ENCODE results near the gene IL1A. TPM values are rescaled to one million over a fixed set of nuclear protein-coding genes. Genes with fewer than 3 reads are reported as not detected.

IL1A gene
- total RNA-seq, 1 donor from 2014 or later, result 1.9 TPM

DNA sequence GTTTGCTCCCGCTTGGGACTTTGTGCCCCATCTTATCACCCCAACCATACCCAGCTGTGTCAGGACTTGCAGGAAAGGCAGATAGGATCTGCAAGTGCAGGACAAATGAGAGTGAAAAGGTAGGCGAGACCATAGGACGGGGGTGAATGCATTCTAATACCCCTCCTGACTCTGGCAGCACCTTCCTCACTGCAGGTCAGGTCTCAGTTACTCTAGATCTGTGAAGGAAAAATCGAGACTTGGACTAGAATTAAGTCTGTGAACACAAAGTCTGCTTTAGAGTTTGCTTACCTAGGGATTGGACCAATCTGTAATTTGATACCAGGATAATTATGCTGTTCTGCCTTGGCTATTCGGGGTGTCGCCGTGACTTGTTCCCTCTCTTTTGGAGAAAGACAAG lies 43.8 kb downstream of the IL1A start:
- intact Hi-C loops (cut with DNase I), result no loop called here
- Histone ChIP-seq H3K4me1 (no peaks in the 10 kb centered on the region), H3K4me3 (no peak overlapping the region), H3K27me3 (no peaks in the 10 kb centered on the region), H3K27ac (no peak overlapping the region), H3K9me3 (no peaks in the 10 kb centered on the region), H3K36me3 (no peaks in the 10 kb centered on the region)
- TF ChIP-seq, protein P1, sequence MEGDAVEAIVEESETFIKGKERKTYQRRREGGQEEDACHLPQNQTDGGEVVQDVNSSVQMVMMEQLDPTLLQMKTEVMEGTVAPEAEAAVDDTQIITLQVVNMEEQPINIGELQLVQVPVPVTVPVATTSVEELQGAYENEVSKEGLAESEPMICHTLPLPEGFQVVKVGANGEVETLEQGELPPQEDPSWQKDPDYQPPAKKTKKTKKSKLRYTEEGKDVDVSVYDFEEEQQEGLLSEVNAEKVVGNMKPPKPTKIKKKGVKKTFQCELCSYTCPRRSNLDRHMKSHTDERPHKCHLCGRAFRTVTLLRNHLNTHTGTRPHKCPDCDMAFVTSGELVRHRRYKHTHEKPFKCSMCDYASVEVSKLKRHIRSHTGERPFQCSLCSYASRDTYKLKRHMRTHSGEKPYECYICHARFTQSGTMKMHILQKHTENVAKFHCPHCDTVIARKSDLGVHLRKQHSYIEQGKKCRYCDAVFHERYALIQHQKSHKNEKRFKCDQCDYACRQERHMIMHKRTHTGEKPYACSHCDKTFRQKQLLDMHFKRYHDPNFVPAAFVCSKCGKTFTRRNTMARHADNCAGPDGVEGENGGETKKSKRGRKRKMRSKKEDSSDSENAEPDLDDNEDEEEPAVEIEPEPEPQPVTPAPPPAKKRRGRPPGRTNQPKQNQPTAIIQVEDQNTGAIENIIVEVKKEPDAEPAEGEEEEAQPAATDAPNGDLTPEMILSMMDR (IDR thresholded peaks at IDR 0.05), result no peak
- no peak for DNase-seq
- ATAC-seq, result no peak

DNA sequence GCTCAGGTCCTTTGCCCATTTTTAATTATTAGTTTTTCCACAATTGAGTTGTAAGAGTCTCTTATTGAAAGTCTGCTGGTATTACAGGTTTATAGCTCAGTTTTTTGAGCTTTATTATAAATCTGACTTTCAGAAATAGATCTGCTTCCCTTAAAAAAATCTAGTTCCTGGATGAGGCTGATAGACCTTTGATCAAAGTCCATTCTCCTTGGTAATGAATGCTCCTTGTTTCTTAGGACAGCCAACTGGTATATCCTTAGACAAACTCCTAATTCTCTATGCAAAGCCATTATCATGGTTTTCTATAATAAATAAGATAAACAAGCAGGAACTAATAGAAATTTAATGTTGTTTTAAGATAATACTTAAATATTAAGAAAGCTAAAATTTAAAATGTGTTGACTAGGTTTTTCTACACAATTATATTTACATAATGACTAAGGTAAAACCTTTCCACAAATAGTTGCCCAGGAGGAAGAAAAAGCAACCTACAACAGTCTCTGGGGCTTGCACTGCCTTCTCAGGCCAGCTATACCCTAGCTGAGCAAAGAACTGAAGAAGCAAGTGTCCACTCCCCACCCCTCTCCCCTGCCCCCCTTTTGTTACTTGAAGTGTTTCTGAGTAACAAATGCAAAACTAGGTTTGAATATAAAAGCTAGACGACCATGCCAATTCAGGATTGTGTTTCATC lies 46.6 kb downstream of the IL1A start:
- H3K27ac ChIP-seq, result no peak overlapping the region
- H3K4me3 ChIP-seq, result no peak overlapping the region

GRCh38 chr2:112733871-112734270 lies 50.4 kb downstream of the IL1A start:
- H3K27ac ChIP-seq, result no peak overlapping the region
- H3K4me3 ChIP-seq, result no peak overlapping the region
- TF ChIP-seq, protein P1 (IDR thresholded peaks at IDR 0.05), result no peak
- ATAC-seq (no peak), DNase-seq (no peak)
- no peaks in the 10 kb centered on the region for H3K9me3 ChIP-seq
- intact Hi-C loops (cut with DNase I), result no loop called here
- H3K4me1 ChIP-seq, result no peaks in the 10 kb centered on the region
- H3K36me3 ChIP-seq, result no peaks in the 10 kb centered on the region
- no peaks in the 10 kb centered on the region for H3K27me3 ChIP-seq

More for the DNA sequence above, 46.6 kb downstream of the IL1A start:
- DNase-seq (no peak), ATAC-seq (no peak)
- intact Hi-C loops (cut with DNase I), result no loop called here
- Histone ChIP-seq H3K27me3 (no peaks in the 10 kb centered on the region), H3K4me1 (no peaks in the 10 kb centered on the region), H3K36me3 (no peaks in the 10 kb centered on the region), H3K9me3 (no peaks in the 10 kb centered on the region)
- TF ChIP-seq, protein P1 (IDR thresholded peaks at IDR 0.05), result no peak

DNA sequence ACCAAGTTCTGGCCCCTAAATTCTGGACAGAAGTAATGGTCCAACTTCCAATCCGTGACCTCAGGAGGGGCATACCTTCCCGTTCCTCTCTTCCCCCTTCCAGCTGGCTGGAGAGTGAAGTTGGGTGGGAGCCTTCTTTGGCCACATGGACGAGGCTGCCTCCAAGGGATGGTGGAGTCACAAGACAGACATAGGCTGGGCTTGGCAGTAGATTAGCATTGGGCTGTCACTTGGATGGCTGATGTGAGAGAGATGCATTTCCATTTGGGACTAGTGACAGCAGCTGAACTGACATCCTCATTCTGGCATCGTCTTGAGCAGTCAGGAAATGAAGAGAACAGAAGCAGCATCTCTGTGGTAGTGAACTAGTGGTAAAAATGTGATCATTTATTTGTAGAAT lies 50.8 kb downstream of the IL1A start:
- no peak for DNase-seq
- Histone ChIP-seq H3K27me3 (no peaks in the 10 kb centered on the region), H3K27ac (no peak overlapping the region), H3K36me3 (no peaks in the 10 kb centered on the region), H3K4me1 (no peaks in the 10 kb centered on the region), H3K9me3 (no peaks in the 10 kb centered on the region), H3K4me3 (no peak overlapping the region)
- intact Hi-C loops (cut with DNase I), result no loop called here
- TF ChIP-seq, protein P1 (IDR thresholded peaks at IDR 0.05), result no peak
- ATAC-seq, result peak; percentile 53

DNA sequence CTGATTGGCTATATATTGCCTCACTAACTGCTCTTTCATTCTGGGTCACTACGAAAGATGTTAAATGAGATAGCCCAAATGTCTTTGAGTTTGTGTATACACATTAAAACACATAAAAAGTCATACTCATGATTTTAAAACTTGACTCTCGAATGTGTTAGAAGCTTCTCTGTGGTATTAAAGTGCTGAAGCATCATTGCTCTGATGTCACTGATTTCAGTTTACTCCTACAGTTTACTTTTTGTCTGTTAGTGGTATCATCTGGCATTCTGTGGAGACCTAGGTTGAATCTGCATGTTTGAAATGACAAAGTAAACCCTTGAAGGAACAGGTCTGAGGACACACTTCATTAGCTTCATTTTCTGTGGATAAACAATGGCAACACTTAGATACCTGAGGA lies 52.8 kb downstream of the IL1A start:
- no peaks in the 10 kb centered on the region for H3K36me3 ChIP-seq
- H3K9me3 ChIP-seq, result no peaks in the 10 kb centered on the region
- no peak for ATAC-seq
- intact Hi-C loops (cut with DNase I), result no loop called here
- no peak overlapping the region for H3K27ac ChIP-seq
- no peak for DNase-seq
- no peak overlapping the region for H3K4me3 ChIP-seq
- H3K4me1 ChIP-seq, result peaks cover 1% of the 10 kb centered on the region
- no peaks in the 10 kb centered on the region for H3K27me3 ChIP-seq
- TF ChIP-seq, protein P1 (IDR thresholded peaks at IDR 0.05), result no peak

DNA sequence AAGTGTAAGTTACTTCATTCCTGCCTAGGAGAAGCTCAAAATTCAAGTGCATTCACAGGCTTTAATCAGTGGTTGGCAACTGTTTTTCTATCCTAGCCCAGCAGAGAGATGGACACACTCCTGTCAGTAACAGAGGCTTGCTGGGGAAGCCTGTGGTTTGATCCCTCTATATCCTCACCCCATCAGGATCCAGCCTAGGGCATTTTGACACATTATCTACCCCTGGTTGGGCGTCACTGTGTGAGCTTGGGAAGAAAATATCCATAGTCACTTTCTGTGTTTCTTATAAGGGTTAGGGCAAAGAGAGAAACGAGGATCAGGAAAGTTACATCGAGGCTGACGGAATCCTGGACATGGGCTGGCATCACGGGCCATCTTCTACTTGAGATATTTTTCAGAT lies 53.5 kb downstream of the IL1A start:
- TF ChIP-seq, protein P1 (IDR thresholded peaks at IDR 0.05), result no peak
- no peak overlapping the region for H3K27ac ChIP-seq
- no peak for ATAC-seq
- peaks cover 3% of the 10 kb centered on the region for H3K4me1 ChIP-seq
- no peaks in the 10 kb centered on the region for H3K9me3 ChIP-seq
- intact Hi-C loops (cut with DNase I), result no loop called here
- H3K27me3 ChIP-seq, result no peaks in the 10 kb centered on the region
- no peak overlapping the region for H3K4me3 ChIP-seq
- no peaks in the 10 kb centered on the region for H3K36me3 ChIP-seq
- no peak for DNase-seq
